NCI-H524 treated with DMSO at 0.1 percent for 48 hours (cell line): Measurements from ENCODE around the gene PGM3.
"Not testable (repeated sequence)": the region's sequence is repeated elsewhere in the genome, so short reads cannot be mapped to it uniquely, and the experiment has no call there.

ENCODE experiments used
- DNase-seq: peaks from one replicate; lab custom pipeline; 2025; lab: John Stamatoyannopoulos, UW

The PGM3 gene, protein sequence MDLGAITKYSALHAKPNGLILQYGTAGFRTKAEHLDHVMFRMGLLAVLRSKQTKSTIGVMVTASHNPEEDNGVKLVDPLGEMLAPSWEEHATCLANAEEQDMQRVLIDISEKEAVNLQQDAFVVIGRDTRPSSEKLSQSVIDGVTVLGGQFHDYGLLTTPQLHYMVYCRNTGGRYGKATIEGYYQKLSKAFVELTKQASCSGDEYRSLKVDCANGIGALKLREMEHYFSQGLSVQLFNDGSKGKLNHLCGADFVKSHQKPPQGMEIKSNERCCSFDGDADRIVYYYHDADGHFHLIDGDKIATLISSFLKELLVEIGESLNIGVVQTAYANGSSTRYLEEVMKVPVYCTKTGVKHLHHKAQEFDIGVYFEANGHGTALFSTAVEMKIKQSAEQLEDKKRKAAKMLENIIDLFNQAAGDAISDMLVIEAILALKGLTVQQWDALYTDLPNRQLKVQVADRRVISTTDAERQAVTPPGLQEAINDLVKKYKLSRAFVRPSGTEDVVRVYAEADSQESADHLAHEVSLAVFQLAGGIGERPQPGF

GRCh38 chr6:83192871-83193746, at the start of gene PGM3, which contains the start of gene RWDD2A:
Gene PGM3 (minus strand): TSS chr6:83193265. CDS start chr6:83191012, 2,253 bp downstream.
Gene RWDD2A (plus strand): TSS chr6:83193357. CDS start chr6:83194452, 1,095 bp downstream.
- peak; percentile 15 for DNase-seq

DNA sequence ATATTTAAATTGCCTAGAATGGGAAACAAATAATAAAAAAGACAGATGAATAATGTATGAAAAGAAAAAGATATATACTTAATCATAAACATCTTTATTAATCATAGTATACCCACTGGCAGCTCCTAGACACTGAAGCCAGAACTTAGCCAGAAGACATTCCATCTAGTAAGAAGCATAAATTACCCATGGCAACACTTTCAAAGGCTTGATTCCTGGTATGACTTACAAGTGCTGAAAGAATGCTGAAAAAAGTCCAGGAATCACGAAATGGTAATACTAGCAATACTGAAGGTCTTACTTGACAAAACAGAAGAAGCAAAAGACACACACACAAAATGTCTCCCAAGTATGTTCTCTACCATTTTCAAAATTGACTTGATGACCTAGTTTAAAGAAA, 38.1 kb upstream of the PGM3 start:
- DNase-seq = no peak

DNA sequence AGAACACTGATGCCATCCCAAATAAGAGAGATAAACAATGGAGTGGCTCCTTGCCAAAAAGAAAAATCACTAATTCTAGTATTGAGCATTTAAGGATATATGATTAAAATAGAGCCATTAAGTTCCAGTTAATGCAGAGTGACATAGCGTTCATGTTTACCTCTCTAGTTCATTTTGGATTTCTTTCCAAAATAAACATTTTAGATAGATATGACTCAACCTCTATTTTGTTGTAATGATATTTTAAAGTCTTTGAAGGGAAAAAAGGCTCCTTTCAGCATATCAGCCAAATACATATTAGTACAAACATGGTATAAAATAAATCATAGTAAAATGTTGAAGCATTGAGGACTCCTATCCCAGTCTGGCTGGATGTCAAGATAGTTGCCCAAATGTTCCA, 33.5 kb upstream of the PGM3 start:
- no peak for DNase-seq

GRCh38 chr6:83221889-83222479, 28.9 kb upstream of the PGM3 start:
- peak; percentile 9 for DNase-seq

DNA sequence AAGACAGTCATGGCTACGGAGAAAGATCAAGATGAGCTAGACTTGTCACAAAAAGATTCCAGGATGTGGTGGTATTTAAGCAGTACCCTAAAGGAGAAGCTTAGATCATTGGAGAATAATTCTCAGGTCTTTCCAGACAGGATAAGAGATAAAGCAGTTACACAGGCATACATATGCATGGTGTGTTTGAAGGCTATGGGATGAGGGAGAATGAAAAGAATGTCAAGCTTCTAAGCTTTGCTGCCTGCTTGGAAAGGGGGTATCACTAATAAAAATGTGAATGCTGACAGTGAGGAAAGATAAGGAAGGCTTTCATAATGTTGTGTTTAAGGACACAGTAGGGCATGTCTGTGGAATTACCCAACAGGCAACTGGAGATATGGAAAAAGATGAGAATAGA, 28.2 kb upstream of the PGM3 start:
- no peak for DNase-seq

GRCh38 chr6:83220121-83220520, 27.1 kb upstream of the PGM3 start:
- DNase-seq = no peak

DNA sequence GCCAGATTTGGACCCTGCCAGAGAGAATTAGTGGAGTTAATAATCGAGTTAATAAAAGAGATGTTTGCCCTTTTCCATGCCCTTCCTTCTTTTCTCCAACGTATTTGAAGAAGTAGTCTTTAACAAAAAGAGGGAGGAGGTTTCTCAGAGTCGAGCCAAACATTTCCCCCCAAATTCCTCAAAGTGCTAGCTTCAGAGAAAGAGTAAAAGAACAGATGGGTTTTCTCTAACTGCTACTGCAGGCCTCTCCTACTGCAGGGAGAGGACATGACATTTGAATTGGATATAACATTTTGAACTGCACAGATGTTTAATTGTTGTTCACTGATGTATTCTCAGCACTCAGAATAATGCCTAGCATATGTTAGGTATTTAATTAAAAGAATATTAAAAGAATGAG, 25.6 kb upstream of the PGM3 start:
- DNase-seq = peak; percentile 78

GRCh38 chr6:83216806-83217205, 23.7 kb upstream of the PGM3 start:
- DNase-seq = no peak

DNA sequence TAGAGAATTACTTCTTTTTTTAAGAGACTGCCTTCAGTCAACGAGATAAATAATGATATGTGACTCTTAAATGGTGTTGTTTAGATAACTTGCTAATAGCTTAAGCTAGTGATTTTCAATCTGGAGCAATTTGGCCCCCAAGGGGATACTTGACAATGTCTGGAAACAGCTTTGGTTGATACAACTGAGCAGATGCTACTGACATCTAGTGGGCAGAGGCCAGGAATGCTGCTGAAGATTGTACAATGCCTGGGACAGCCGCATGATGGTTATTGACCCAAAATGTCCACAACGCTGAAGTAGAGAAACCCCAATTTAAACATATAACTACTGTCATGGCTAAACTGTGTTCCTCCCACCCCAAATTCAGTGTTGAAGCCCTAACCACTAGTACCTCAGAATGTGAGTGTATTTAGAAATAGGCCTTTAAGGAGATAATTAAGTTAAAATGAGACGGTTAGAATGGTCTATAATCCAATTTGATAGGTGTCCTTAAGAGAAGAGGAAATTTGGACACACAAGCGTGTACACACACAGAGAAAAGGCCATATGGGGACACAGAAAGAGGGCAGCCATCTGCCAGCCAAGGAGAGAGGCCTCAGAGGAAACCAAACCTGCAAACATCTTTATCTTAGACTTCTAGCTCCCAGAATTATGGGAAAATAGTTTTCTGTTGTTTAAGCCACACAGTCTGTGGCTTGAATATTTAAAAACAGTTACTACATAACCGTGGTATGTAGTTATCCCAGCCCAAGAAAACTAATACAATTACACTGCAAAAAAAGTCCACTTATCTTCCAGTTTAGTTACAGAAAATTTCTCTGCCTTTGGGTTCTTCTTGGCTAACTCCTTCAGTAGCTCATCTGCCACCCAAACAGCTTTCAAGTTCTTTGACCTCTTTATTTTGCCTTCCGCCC, 22.3 kb upstream of the PGM3 start:
- DNase-seq = peak; percentile 87

GRCh38 chr6:83202031-83202430, 9.0 kb upstream of the PGM3 start:
- no peak for DNase-seq

GRCh38 chr6:83199863-83200225, 6.8 kb upstream of the PGM3 start:
- no peak for DNase-seq

DNA sequence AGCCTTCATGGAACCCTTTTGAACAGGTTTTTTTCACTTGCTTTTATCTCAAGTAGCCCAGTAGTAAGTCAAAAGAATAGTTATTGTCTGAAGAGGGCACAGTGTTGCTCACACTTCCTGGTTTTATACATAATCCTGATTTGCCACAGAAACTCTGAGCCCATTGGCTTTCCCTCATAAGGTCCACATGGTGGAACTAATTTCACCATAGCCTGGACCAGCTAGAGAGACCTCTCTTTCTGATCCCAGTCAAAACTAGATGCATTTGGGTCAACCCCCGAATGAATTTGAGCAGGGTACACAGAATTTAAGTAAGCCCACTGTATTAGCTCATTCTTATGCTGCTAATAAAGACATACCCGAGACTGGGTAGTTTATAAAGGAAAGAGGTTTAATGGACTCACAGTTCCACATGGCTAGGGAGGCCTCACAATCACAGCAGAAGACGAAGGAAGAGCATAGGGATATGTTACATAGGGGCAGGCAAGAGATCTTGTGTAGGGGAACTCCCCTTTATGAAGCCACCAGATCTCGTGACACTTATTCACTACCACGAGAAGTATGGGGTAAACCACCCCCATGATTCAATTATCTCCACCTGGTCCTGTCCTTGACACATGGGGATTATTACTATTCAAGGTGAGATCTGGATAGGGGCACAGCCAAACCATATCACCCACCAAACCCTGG, 6.3 kb upstream of the PGM3 start:
- DNase-seq = no peak

DNA sequence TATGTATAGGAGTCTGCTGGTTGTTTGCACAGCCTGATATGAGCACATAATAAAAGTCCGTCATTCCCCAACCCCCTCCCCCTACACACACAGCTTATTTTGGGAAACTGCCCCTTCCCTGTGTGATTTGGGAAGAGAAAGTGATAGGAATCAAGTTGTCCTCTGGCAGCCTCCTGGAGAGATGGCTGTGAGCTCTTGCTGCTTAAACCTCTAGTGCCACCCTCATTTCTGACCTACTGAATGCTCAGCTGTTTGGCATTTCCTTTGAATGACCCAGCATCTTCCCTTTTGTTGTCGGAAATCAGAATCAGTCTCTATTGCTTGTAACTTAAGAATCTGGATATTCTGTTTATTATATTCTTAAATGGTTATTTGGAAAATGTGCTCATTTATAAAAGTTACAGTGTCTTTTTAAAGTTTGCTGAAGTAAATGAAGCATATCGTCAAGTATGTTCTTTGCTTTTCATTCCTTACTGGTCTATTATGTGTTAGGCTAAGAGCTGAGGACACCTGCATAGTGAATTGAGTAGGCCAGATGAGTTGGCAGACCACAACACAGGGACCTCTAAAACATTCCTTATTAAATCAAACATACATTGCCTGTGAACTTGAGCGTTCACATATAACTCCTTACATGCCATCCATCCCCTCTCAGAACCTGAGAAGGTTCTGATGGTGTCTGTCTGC, 5.6 kb upstream of the PGM3 start:
- DNase-seq = no peak

GRCh38 chr6:83193747-83194566, 892 bp upstream of the PGM3 start:
- no peak for DNase-seq

- no peak for DNase-seq
These were observed 609 bp downstream of the PGM3 start for GRCh38 chr6:83192456-83192855.

GRCh38 chr6:83191974-83192373, 1.1 kb downstream of the PGM3 start:
- DNase-seq = not testable (repeated sequence)

GRCh38 chr6:83190626-83191025, 2.4 kb downstream of the PGM3 start:
- no peak for DNase-seq

GRCh38 chr6:83188501-83188900, 4.6 kb downstream of the PGM3 start:
- DNase-seq = no peak

- no peak for DNase-seq
These were observed 8.0 kb downstream of the PGM3 start for GRCh38 chr6:83185096-83185495.
